Transverse colon (tissue), 4 donors: ENCODE data around the gene LRPAP1.
"Not testable (repeated sequence)": the region's sequence is repeated elsewhere in the genome, so short reads cannot be mapped to it uniquely, and the experiment has no call there.

Source experiments
- CTCF ChIP-seq, 5 experiments: fragments of 200-600 bp in 3 of 5; fragments of 450-650 bp in 2 of 5; sonication (generic) in 3 of 5; IDR thresholded peaks; 1 replicate in 2 of 5; 2 replicates in 3 of 5; pipeline ENCODE4 v1.5.1; 2016 to 2017; ENCODE audit warnings: antibody characterized with exemption in 5 of 5, inconsistent platforms in 3 of 5, mild to moderate bottlenecking in 2 of 5, moderate library complexity in 1 of 5
- POLR2A ChIP-seq: fragments of 450-650 bp; IDR thresholded peaks from one replicate; pipeline ENCODE4 v1.6.1; 2016; ENCODE audit warnings: antibody characterized with exemption, mild to moderate bottlenecking, moderate library complexity
- POLR2AphosphoS5 ChIP-seq, 3 donors: sonication (generic); formaldehyde crosslinking; IDR thresholded peaks; one replicate each; pipeline ENCODE4 v1.6.1; 2016; ENCODE audit warnings: antibody characterized with exemption in 3 of 3

- TF ChIP-seq CTCF (IDR thresholded peaks at IDR 0.05); POLR2A; POLR2AphosphoS5 (IDR thresholded peaks at IDR 0.05): not testable (repeated sequence)
Measured at GRCh38 chr4:3575426-3576369, 43.5 kb upstream of the LRPAP1 start.
